ENCODE results near the gene PTPRM.

The PTPRM gene

GRCh38 chr18:8215741-8216140 lies 648.6 kb downstream of the PTPRM start:
- DNase-seq, result no peak

GRCh38 chr18:8217051-8217564 lies 650.0 kb downstream of the PTPRM start:
- no peak for DNase-seq

DNA sequence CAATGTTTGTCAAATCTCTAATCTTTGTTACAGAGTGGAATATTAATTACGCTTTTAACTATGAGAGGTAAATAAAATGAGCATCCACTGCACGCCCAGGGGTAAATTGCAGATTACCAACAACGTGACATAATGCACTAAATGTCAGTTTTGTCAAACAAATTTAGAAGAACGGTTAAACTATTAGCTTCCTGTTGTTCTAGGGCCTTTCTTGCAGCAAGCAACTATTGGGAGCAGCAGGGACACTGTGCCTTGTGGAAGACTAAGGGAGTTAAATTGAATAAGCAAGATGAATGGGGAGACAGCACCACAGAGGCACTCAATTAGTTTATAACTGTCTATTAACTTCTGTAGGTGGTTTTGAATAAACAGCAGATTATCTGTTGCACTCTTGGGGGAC lies 651.1 kb downstream of the PTPRM start:
- no peak for DNase-seq

- DNase-seq, result no peak
These were observed 654.3 kb downstream of the PTPRM start for GRCh38 chr18:8221452-8221851.

GRCh38 chr18:8224576-8224975 lies 657.5 kb downstream of the PTPRM start:
- DNase-seq, result no peak

- DNase-seq, result no peak
These were observed 661.9 kb downstream of the PTPRM start for GRCh38 chr18:8229040-8229439.

DNA sequence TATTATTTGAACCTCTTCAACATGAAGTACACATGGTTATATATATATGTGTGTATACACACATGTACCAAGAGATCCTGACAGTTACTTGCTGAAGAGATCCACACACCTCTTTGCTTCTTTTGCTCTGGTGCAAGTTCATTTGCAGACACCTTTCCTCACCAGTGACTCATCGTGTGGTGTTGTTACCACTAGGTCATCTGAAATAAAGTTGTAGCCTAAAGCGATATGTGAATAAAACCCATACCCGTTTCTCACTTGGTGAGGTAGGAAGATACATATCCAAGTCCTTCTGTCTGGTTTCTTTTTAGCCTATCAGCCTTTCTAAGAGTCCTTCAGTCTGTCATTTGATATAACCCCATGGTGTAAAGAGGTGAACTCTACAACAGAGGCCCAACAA lies 662.7 kb downstream of the PTPRM start:
- DNase-seq, result no peak

DNA sequence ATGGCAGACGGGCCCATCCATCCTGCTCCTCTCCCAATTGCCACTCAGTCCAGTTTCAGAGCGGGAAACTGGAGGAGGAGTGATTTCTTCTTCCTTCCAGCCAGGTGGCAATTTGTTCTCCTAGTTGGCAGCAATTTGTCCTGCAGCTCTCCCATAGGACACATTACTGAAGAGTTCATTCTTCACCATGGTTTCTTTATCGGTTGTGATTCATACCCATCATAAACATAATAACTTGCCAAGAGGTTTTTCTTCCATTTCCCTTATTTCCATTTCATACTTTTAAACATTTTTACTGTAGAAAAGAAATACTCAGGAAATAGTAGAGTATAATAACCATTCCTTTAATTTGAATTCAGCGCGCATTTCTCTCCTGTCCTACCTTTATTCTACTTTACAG lies 664.2 kb downstream of the PTPRM start:
- DNase-seq, result no peak

GRCh38 chr18:8232791-8233190 lies 665.7 kb downstream of the PTPRM start:
- no peak for DNase-seq

DNA sequence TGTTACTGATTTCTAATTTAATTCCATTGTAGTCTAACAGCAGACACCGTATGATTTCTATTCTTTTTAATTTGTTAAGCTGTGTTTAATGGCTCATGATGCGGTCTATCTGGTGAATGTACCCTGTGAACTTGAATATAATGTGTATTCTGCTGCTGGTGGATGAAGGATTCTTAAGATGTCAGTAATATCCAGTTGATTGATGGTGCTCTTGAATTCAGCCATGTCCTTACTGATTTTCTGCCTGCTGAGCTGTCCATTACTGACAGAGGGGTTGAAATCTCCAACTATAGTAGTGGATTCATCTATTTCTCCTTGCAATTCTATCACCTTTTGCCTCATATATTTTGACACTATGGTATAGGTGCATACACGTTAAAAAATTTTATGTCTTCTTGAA lies 668.8 kb downstream of the PTPRM start:
- no peak for DNase-seq

DNA sequence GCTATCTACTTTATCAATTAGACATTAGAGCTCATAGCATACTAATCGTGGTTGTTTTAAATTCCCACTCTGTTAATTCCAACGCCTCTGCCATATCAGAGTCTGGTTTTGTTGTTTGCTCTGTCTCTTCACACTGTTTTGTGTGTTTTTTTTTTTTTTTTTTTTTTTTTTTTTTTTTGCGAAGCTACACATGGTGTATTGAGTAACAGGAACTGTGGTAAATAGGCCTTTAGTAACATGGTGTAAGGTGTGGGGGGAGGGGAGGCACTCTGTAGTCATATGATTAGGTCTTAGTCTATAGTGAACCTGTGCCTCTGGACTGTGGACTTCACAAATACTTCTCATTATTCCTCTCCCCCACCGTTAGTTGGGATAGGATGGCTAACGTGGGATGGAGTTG lies 671.4 kb downstream of the PTPRM start:
- DNase-seq, result no peak

- no peak for DNase-seq
These were observed 674.6 kb downstream of the PTPRM start for GRCh38 chr18:8241731-8242130.

GRCh38 chr18:8242151-8242696 lies 675.1 kb downstream of the PTPRM start:
- no peak for DNase-seq

GRCh38 chr18:8247700-8248099 lies 680.6 kb downstream of the PTPRM start:
- no peak for DNase-seq

DNA sequence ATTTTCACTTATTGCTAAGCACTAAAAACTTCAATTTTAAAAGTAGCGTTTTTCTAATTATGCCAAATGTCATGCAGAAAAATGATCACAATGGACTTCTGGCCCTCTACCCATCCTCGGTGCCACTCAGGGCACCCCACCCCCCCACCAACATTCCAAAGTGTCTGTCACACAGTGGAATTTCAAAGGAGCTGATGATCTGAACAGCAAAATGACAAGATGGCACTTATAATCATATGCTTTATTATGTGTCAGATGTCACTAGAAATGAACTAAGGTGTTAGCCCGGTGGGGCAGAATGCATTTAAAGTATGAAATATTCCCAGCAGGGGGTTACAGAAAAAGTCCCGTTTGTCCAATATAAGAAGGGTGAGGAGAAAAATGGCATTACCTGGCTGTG lies 681.5 kb downstream of the PTPRM start:
- DNase-seq, result no peak

GRCh38 chr18:8249811-8250210 lies 682.7 kb downstream of the PTPRM start:
- no peak for DNase-seq

- no peak for DNase-seq
These were observed 685.3 kb downstream of the PTPRM start for GRCh38 chr18:8252371-8252770.

GRCh38 chr18:8253944-8254343 lies 686.8 kb downstream of the PTPRM start:
- DNase-seq, result no peak

GRCh38 chr18:8254654-8255053 lies 687.5 kb downstream of the PTPRM start:
- DNase-seq, result no peak

DNA sequence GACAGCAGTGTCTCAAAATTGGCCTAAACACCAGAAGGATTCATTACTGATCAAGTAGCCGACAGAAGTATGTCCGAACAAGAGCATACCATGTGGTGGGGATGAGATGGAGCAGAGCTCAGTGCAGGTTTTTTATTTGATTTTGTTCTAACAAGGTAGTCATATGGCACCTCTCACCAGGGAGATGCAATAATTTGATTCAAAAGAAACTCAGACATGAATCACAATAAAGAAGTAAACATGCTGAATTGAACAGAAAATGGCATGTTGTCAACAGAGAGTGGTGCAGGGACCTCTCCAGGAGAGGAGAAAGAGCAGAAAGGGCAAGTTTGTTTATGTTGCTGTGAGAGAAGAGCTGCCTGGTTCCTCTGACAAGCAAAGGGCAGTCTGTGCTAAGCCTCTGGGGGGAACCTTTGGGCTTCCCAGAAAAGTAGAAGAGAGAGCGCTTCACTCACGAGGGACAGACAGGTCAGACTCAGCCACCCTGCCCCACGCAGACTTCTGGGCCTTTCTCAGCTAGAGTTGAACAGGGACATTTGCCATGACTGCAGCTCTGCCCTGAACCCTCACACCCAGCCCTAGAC lies 690.8 kb downstream of the PTPRM start:
- no peak for DNase-seq

DNA sequence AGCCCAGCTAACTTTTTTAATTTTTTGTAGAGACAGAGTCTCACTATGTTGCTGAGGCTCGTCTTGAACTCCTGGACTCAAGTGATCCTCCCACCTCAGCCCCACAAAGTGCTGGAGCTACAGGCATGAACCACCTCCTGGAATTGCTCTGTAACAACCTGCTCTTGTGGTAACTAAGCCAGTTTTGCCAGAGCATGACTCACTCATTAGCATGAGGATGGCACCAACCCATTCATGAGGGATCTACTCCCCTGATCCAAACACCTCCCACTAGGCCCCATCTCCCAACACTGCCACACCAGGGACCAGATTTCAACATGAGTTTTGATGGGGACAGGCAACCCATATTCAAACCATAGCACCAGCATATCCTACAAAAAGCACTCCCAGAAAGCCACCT lies 693.2 kb downstream of the PTPRM start:
- no peak for DNase-seq

- no peak for DNase-seq
These were observed 693.7 kb downstream of the PTPRM start for GRCh38 chr18:8260827-8261226.

- no peak for DNase-seq
These were observed 694.6 kb downstream of the PTPRM start for GRCh38 chr18:8261651-8262091.

DNA sequence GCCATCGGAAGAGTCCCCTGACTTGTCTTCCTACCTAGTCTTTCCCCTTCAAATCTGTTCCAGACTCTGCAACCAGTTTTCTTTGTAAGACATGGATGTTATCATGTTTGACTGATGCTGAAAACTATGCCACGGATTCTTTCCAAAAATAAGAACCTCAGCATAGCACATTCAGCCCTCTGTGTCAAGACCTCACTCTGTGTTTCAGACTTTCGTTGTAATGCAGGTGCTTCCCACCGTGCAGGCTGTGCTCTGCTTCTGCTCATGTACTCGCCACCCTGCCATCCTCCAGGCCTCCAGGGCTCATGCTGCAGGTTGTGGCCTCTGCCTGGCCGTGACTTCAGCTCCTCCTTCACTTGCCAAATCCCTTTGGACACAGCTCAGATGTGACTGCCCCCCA lies 695.1 kb downstream of the PTPRM start:
- DNase-seq, result no peak

- DNase-seq, result no peak
These were observed 697.0 kb downstream of the PTPRM start for GRCh38 chr18:8264116-8264515.

Data from SIG-M5 (cell line).